ENCODE data around the gene PRDM10.
"Not testable (repeated sequence)": the region's sequence is repeated elsewhere in the genome, so short reads cannot be mapped to it uniquely, and the experiment has no call there.

Gene PRDM10

DNA sequence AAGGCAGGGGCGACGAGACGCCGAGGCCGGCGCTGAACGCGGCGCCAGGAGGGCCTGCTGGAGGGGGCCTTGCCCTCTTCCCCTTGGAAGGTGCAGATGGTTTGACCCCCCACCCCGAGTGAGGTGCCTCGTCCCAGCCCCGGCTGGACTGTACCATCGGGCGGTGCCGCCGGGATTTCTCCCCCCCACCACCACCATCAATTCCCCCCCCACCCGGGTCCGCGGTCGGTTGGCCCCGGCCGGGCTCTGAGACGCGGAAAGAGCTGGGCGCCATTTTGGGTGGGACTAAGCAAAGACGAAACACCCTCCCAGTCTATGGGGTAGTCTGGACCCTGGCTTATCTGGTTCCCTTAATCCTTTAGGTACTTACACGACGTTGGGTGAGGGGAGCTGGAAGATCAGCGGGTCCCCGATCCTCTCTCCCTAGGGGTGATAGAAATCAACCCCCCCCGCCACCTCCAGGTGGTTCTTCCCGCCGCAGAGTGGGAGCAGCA, at the start of gene PRDM10:
Gene PRDM10, minus strand, starts transcription at position 484 of the 494 bp plus-strand sequence. CDS start 41,871 bp downstream, outside the sequence.
- DNase-seq: peak; percentile 89

GRCh38 chr11:130051082-130051481, 48.4 kb upstream of the PRDM10 start:
- DNase-seq: no peak

- DNase-seq: no peak
These were observed 47.6 kb upstream of the PRDM10 start for GRCh38 chr11:130050257-130050656.

- no peak for DNase-seq
These were observed 46.7 kb upstream of the PRDM10 start for GRCh38 chr11:130049328-130049771.

GRCh38 chr11:130047141-130047540, 44.5 kb upstream of the PRDM10 start:
- DNase-seq: no peak

- DNase-seq: no peak
These were observed 40.9 kb upstream of the PRDM10 start for GRCh38 chr11:130043575-130043974.

GRCh38 chr11:130042093-130042591, 39.5 kb upstream of the PRDM10 start:
- no peak for DNase-seq

- DNase-seq: no peak
These were observed 37.8 kb upstream of the PRDM10 start for GRCh38 chr11:130040281-130040940.

DNA sequence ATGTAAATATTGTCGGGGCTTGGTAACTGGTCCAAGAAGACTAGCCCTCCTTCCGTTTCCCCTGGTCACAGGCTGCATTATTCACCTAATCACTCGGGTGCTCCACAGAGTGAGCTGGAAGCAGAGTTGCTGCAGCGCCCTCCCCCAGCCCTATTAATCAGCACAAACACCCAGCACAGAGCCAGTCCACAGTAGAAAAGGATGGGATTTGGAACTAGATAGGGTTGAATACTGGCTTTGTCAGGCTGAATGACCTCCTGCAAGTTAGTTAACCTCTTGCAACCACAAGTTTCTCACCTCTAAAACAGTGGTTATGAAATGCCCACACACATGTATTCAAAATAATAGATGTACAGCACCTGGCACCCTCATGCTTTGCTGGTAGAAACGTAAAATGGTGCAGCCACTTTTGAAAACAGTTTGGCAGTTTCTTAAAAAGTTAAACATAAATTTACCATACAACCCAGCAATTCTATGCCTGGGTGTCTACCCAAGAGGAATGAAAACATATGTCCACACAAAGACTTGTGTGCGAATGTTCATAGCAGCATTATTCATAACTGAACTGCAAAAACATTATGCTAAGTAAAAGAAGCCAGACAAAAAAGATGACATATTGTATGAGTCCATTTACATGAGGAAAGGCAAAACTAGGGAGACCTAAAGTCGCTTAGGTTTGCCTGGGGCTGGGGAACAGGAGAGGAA, 35.4 kb upstream of the PRDM10 start:
- no peak for DNase-seq

- no peak for DNase-seq
These were observed 34.4 kb upstream of the PRDM10 start for GRCh38 chr11:130037058-130037457.

- no peak for DNase-seq
These were observed 31.6 kb upstream of the PRDM10 start for GRCh38 chr11:130034236-130034635.

DNA sequence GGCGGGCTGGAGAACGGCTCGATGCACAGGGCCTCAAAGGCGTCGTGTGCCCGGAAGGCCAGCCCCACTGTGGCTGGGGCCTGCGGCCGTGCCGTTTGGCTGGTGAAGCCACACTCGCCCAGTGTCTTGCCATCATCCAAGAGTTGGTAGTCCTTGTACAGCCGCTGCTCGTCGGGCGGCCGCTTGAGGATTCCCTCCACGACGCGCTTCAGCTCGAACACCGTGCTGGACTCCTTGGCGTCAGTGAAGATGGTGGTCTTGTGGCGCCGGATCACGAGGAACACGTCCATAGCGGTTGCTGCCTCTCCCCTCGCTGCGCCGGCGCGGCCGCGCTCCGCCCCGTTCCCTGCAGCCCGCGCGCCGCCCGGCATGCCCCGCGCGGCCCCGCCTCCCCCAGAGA, 30.3 kb upstream of the PRDM10 start:
- no peak for DNase-seq

DNA sequence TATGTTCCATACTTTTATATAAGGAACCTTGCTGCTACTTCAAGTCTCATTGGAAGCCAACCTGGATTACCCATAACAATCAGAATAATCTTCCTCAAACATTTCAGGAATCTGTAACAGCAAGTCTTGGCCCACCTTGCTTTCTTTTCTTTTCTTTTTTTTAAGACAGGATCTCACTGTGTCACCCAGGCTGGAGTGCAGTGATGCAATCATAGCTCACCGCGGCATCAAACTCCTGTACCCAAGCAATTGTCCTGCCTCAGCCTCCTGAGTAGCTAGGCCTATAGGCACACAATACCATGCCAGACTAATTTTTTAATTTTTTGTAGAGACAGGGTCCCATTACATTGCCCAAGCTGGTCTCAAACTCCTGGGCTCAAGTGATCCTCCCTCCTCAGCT, 29.3 kb upstream of the PRDM10 start:
- no peak for DNase-seq

- no peak for DNase-seq
These were observed 28.4 kb upstream of the PRDM10 start for GRCh38 chr11:130031056-130031455.

DNA sequence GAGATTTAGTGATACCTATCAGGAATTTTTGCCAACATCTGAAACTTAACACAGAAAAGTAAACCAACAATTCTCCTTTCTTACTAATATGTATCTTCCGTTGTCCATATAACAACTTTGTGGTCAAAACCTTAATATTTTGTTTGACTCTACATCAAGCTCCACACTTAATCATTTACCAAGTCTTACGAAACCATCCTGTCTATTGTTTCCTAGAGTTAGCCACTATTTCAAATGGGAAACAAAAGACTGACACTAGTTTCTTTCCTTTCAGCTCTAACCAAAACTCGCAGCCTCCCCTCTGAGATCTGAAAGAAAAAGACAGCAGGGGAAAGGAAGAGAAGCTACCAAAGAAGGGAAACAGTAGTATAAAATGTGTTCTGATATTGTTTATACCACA, 26.5 kb upstream of the PRDM10 start:
- no peak for DNase-seq

DNA sequence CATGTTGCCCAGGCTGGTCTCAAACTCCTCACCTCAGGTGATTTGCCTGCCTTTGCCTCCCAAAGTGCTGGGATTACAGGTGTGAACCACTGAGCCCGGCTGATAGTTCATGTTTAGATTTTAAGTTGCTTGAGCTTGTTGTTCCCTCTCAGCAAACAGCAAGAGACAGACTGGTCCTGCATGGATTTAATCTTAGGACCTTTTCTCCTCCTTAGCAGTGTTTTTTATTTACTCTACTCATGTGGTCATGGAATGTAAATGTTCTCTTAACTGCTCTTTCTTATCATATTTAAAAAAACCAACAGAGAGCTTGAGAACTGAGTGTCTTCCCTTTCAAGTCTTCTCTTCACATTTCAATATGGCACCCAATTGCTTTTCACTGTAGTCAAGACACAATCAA, 22.7 kb upstream of the PRDM10 start:
- DNase-seq: no peak

- no peak for DNase-seq
These were observed 21.7 kb upstream of the PRDM10 start for GRCh38 chr11:130024361-130024760.

DNA sequence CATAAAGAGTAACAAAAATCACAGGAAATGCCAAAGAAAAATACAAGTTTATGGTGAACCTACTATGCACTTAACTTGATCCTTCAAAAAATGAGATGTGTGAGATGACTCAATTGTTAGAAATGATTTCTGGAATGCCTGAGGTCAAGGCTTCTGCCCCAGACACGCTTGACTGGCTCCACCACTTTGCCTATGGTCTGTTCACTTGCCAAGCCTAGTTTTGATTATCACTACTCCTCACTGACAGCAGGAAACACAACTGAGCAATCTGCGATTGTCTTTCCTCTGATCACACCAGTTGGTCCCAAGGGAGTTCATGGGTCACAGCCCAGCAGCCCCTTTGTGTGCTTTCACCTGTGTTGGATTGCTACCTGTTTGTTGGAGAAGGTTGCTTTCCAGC, 20.6 kb upstream of the PRDM10 start:
- no peak for DNase-seq

DNA sequence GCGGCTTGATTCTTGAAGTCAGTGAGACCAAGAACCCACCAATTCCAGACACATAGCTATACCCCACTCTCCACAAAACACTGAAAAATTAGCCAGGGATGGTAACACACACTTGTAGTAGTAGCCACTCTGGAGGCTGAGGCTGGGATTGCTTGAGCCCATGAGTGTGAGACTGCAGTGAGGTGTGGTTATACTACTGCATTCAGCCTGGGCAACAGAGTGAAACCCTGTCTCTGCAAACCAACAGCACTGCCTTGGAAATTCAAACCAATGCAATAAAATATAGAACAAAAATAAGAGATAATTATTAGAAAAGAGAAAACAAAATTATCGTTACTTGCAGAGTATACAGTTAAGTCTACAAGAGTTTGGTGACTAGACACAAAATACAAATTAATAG, 20.2 kb upstream of the PRDM10 start:
- no peak for DNase-seq

- not testable (repeated sequence) for DNase-seq
These were observed 19.0 kb upstream of the PRDM10 start for GRCh38 chr11:130021606-130022005.

DNA sequence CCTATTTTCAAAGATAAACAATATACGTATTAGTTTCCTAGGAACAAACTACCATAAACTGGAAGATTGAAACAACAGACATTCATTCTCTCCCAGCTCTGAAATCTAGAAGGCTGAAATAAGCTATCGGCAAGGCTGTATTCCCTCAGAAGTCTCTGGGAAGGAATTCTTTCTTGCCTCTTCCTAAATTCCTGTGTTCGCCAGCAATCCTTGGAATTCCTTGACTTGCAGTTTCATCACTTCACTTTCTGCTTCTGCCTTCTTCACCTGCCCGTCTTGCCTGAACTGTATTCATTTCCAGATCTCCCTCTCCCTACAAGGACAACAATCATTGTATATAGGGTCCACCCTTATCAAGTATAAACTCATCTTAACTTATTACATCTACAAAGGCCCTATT, 17.7 kb upstream of the PRDM10 start:
- DNase-seq: no peak

DNA sequence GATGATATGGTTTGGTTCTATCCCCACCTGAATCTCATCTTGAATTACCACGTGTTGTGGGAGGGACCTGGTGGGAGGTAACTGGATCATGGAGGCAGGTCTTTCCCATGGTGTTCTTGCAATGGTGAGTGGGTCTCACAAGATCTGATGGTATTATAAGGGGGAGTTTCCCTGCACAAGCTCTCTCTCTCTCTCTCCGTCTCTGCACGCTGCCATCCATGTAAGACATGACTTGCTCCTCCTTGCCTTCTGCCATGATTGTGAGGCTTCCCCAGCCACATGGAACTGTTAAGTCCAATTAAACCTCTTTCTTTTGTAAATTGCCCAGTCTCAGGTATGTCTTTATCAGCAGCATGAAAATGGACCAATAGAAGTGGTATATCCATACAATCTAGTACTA, 13.2 kb upstream of the PRDM10 start:
- DNase-seq: not testable (repeated sequence)

DNA sequence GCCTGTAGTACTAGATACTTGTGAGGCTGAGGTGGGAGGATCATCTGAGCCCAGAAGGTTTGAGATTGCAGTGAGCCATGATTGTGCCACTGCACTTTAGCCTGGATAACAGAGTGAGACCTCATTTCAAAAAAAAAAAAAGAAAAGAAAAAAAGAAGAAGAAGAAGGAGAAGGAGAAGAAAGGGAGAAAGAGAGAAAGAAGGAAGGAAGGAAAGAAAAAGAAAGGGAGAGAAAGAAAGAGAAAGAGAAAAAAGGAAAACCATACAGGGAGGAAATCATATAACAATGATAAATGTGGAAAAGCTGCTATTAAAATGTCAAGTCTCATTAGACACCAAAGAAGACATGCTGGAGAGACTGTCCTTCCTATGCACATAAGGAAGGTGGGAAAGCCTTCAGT, 5.7 kb upstream of the PRDM10 start:
- no peak for DNase-seq

GRCh38 chr11:130006929-130007328, 4.3 kb upstream of the PRDM10 start:
- no peak for DNase-seq

DNA sequence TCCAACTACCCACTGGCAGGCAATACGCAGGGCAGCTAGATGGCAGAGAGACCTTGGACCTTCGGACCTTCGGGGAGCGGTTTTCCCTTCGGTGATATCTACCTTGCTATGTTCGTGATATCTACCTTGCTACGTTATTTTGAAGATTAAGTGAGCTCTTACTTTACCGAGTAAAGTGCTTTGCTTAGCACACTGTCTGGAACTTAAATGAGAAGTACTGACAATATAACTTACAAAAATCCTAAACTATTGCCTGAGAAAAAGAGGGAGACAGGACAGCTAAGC, 1.0 kb upstream of the PRDM10 start:
- no peak for DNase-seq
